Measurements from ENCODE around the gene ADAMTS18.

DNA sequence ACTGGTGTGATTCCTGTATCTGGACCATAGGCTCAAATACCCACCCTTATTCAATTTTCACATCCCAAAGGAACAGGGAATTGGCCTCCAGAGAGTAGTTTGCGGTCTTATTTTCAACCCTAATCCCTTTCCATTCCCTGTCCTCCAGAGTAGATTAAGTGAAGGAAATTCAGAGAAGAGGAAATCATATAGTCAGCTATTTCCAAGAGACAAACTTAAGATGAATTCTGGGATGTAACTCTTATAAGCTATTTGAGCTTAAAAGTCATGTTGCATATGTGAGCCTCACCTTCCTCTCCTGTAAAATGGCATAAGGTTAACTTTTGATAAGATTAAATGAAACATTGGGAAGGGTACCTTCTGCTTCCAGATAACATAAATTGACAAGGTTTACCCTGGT, 37.4 kb upstream of the ADAMTS18 start:
- no peak for TF ChIP-seq POLR2A (IDR thresholded peaks at IDR 0.05)
- TF ChIP-seq CTCF (IDR thresholded peaks at IDR 0.05), result no peak

All from stomach (tissue), 4 donors.